ENCODE data around the gene FAF1.

DNA sequence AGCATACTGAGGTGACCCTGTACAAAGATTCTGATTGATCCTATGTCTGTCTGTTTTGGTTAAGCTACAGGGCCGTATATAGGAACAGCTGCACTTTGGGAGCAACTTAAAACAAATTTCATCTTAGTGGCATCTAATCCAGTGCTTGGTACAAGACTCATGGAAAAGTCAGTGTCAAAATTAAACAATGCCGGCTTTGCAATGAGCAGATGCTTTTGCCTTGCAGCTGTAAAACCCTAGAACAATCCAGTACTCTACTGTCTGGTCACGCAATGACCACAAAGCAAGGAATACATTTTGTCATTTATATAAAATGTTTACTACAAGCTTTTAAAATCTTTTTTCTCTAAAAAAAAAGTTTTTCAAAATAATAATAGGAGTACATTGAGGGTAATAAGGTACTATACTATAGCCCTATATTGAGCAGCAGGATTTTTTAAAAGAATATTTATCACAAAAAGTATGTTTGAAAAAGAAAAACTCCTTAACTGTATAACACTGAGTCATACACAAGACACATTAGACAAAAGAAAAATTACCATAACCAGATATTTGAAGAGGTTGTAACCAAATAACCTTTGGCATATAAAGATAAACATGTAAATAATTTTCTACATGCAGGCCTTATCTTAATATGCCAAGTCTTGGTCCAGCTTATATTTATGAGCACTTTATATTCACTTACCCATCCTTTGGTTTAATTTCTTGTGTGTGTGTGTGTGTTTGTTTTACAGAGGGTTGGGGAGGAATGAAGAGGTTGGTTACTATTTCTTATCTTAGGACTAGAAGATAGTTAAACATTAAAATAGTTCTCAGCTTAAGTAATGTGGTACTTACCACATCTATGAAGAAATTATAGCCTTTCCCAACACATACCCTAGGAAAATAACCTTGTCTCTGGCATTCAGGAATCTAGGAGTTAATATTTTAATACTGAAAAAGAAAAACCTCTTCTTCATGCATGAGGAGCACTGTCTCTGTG lies 262.3 kb downstream of the FAF1 start:
- TF ChIP-seq, protein P1, sequence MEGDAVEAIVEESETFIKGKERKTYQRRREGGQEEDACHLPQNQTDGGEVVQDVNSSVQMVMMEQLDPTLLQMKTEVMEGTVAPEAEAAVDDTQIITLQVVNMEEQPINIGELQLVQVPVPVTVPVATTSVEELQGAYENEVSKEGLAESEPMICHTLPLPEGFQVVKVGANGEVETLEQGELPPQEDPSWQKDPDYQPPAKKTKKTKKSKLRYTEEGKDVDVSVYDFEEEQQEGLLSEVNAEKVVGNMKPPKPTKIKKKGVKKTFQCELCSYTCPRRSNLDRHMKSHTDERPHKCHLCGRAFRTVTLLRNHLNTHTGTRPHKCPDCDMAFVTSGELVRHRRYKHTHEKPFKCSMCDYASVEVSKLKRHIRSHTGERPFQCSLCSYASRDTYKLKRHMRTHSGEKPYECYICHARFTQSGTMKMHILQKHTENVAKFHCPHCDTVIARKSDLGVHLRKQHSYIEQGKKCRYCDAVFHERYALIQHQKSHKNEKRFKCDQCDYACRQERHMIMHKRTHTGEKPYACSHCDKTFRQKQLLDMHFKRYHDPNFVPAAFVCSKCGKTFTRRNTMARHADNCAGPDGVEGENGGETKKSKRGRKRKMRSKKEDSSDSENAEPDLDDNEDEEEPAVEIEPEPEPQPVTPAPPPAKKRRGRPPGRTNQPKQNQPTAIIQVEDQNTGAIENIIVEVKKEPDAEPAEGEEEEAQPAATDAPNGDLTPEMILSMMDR (IDR thresholded peaks at IDR 0.05) = no peak
- TF ChIP-seq POLR2A (IDR thresholded peaks at IDR 0.05) = no peak
